Endothelial cell of umbilical vein (primary cell): ENCODE measurements around the gene CAMTA1. TPM values are rescaled to one million over a fixed set of nuclear protein-coding genes. Genes with fewer than 3 reads are reported as not detected.

Source experiments
- BruUV-seq: library from RNA; stranded (reverse); fragments of 400-500 nt; replicated peaks from 2 replicates; lab custom pipeline; 2021; lab: Mats Ljungman, UMichigan
- CTCF ChIA-PET: fragments of 300-600, 350-600 bp; sonication (Branson Sonifier 250); formaldehyde crosslinking; loops from one replicate; lab custom pipeline; 2021; ENCODE audit warnings: antibody characterized with exemption, inconsistent platforms; lab: Charles Lee
- POLR2A ChIA-PET: fragments of 300-600, 350-600 bp; sonication (Branson Sonifier 250); formaldehyde crosslinking; loops from one replicate; lab custom pipeline; 2021; ENCODE audit warnings: antibody characterized with exemption, inconsistent platforms; lab: Charles Lee
- DNase-seq: peaks from one replicate; pipeline ENCODE4 v3.0.0-alpha.2; 2011; ENCODE audit warnings: low read depth, low spot score
- FAIRE-seq: peaks from 2 replicates; lab custom pipeline; 2011; peaks lifted over from hg19 to GRCh38; lab: Jason Lieb, UNC
- H2AFZ ChIP-seq: 2 replicates; pipeline ENCODE4 v1.6.0; 2012; ENCODE audit warnings: low read depth, low read length, control low read depth, inconsistent platforms
- H3K27ac ChIP-seq: 2 replicates; pipeline ENCODE4 v1.5.1; 2011; ENCODE audit warnings: low read depth, mild to moderate bottlenecking, control low read depth, low read length, moderate library complexity; ENCODE audit not compliant: insufficient read depth
- H3K27me3 ChIP-seq, 2 experiments: 2 replicates each; pipeline versions ENCODE4 v1.6.0 to v1.6.1; 2011; ENCODE audit warnings: low read length in 2 of 2, mixed read lengths in 1 of 2; ENCODE audit not compliant: control insufficient read depth in 2 of 2, insufficient read depth in 2 of 2
- H3K36me3 ChIP-seq, 2 experiments: 2 replicates in 1 of 2; 3 replicates in 1 of 2; pipeline ENCODE4 v1.5.1; 2011; ENCODE audit warnings: low read length in 2 of 2, mild to moderate bottlenecking in 1 of 2, moderate library complexity in 1 of 2; ENCODE audit not compliant: control insufficient read depth in 2 of 2, insufficient read depth in 2 of 2; ENCODE audit errors: extremely low read depth in 1 of 2
- H3K4me1 ChIP-seq: 3 replicates; pipeline ENCODE4 v1.5.1; 2011; ENCODE audit warnings: mild to moderate bottlenecking, low read length; ENCODE audit not compliant: control insufficient read depth, insufficient read depth; ENCODE audit errors: extremely low read depth
- H3K4me2 ChIP-seq: 2 replicates; pipeline ENCODE4 v1.6.1; 2011; ENCODE audit warnings: low read length, control low read depth, mixed read lengths; ENCODE audit not compliant: insufficient read depth
- H3K4me3 ChIP-seq, 3 experiments: fragments of 200-600 bp in 1 of 3; sonication (generic), shearing (Covaris generic) in 1 of 3; replicated peaks in 1 of 3; 2 replicates each; pipeline ENCODE4 v1.5.1; 2011 to 2016; ENCODE audit warnings: control low read depth in 3 of 3, low read length in 3 of 3, mild to moderate bottlenecking in 2 of 3, inconsistent platforms in 1 of 3, low read depth in 1 of 3, moderate library complexity in 1 of 3; ENCODE audit not compliant: insufficient read depth in 1 of 3
- H3K79me2 ChIP-seq: 2 replicates; pipeline ENCODE4 v1.6.0; 2012; ENCODE audit warnings: low read length, inconsistent platforms; ENCODE audit not compliant: control insufficient read depth, insufficient read depth
- H3K9ac ChIP-seq: replicated peaks from 2 replicates; pipeline ENCODE3; 2011; ENCODE audit warnings: low read length, control low read depth; ENCODE audit not compliant: insufficient read depth; ENCODE audit errors: extremely low read depth
- H3K9me1 ChIP-seq: replicated peaks from 3 replicates; pipeline ENCODE4 v1.6.0; 2011; ENCODE audit warnings: mild to moderate bottlenecking, low read length; ENCODE audit not compliant: control insufficient read depth, insufficient read depth; ENCODE audit errors: extremely low read depth
- H3K9me3 ChIP-seq: replicated peaks from 2 replicates; pipeline ENCODE4 v1.5.1; 2012; ENCODE audit warnings: low read length, inconsistent platforms; ENCODE audit not compliant: control insufficient read depth, insufficient read depth
- H4K20me1 ChIP-seq: replicated peaks from 2 replicates; pipeline ENCODE3; 2011; ENCODE audit warnings: mild to moderate bottlenecking, low read length; ENCODE audit not compliant: control insufficient read depth, insufficient read depth; ENCODE audit errors: extremely low read depth
- EZH2 ChIP-seq: IDR thresholded peaks from 2 replicates; pipeline ENCODE4 v1.6.1; 2012; ENCODE audit warnings: borderline replicate concordance, low read depth, mild to moderate bottlenecking, moderate library complexity, low read length, inconsistent platforms; ENCODE audit not compliant: severe bottlenecking
- JUN ChIP-seq: IDR thresholded peaks from 2 replicates; pipeline ENCODE4 v1.6.1; 2011; ENCODE audit warnings: borderline replicate concordance, low read depth; ENCODE audit not compliant: insufficient read length, insufficient read depth
- dilution Hi-C: fragments of 300-500 bp; cut with MboI; formaldehyde crosslinking; loops from one replicate; pipeline ENCODE4 v1.15.0; 2019; ENCODE audit warnings: low sequenced_read_pairs; ENCODE audit not compliant: extremely low pct_ligation_motif_present
- intact Hi-C: fragments of 100-400 bp; cut with micrococcal nuclease; formaldehyde crosslinking; loops from one replicate; pipeline ENCODE4 v1.10.0; 2022
- polyA plus RNA-seq, 4 experiments: library from polyadenylated mRNA; depleted of rRNA in 3 of 4; stranded (reverse) in 3 of 4; unstranded in 1 of 4; fragments of >200 nt; gene quantifications; 2 replicates each; pipeline versions ENCODE4 v1.2.1 to v1.2.3, GENCODE V29; 2011 to 2012; ENCODE audit warnings: missing spikeins in 1 of 4
- total RNA-seq: library from RNA; stranded (reverse); gene quantifications from 2 replicates; pipeline ENCODE4 v1.2.3, GENCODE V29; 2021
- TF ChIP-seq, protein P1 (sequence below), 2 donors: IDR thresholded peaks; 1 replicate in 1 of 2; 2 replicates in 1 of 2; pipeline ENCODE4 v1.5.1; 2011; ENCODE audit warnings: low read length in 2 of 2, mild to moderate bottlenecking in 2 of 2, moderate library complexity in 2 of 2, control low read depth in 1 of 2, inconsistent platforms in 1 of 2, low read depth in 1 of 2; ENCODE audit not compliant: insufficient read depth in 1 of 2; ENCODE audit errors: extremely low read depth in 1 of 2
- TF ChIP-seq, protein P2 (sequence below): IDR thresholded peaks from 2 replicates; pipeline ENCODE4 v1.6.1; 2011; ENCODE audit not compliant: insufficient read depth, insufficient read length

The CAMTA1 gene
- total and polyA plus RNA-seq, 2 donors (not counting 3 experiments of a cell fraction or from before 2014, with no cell fraction given) = 50.8 to 92.7 TPM

DNA sequence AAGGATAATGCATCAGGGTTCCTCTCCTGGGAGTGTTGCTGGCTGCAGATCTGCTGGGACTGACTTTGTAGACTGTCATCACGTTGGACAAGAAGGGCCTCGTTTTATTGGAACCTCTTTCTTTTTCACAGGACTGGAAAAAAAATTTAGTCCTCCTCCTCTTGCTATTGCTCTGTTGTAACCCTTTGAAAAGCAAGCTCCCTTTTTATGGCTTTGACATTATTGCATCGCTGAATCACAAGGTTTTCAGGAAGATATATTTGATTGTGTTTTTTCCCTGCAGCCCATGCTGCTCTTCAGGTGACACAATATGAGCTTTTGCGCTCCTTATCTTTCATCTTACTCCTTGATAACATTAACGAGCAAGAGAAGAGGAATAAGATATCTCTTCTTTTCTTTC, 290.9 kb downstream of the CAMTA1 start:
- POLR2A ChIA-PET = no interaction called here
- intact Hi-C loops = no loop called here
- CTCF ChIA-PET = interaction anchor here (1.6 kb wide), 1 partner anchor 33 kb away, joined by 5 read pairs; no protein-coding TSS in a partner anchor
- Histone ChIP-seq H3K9ac (no peak overlapping the region), H3K4me1 (no peaks in the 10 kb centered on the region), H2AFZ (no peak overlapping the region), H3K9me3 (no peaks in the 10 kb centered on the region), H3K36me3 (no peaks in the 10 kb centered on the region), H3K4me3 (no peak overlapping the region), H3K27me3 (no peaks in the 10 kb centered on the region), H3K79me2 (no peaks in the 10 kb centered on the region), H3K4me2 (no peak overlapping the region), H4K20me1 (no peaks in the 10 kb centered on the region), H3K9me1 (no peaks in the 10 kb centered on the region), H3K27ac (no peak overlapping the region)
- no peak for FAIRE-seq
- TF ChIP-seq, protein P1, sequence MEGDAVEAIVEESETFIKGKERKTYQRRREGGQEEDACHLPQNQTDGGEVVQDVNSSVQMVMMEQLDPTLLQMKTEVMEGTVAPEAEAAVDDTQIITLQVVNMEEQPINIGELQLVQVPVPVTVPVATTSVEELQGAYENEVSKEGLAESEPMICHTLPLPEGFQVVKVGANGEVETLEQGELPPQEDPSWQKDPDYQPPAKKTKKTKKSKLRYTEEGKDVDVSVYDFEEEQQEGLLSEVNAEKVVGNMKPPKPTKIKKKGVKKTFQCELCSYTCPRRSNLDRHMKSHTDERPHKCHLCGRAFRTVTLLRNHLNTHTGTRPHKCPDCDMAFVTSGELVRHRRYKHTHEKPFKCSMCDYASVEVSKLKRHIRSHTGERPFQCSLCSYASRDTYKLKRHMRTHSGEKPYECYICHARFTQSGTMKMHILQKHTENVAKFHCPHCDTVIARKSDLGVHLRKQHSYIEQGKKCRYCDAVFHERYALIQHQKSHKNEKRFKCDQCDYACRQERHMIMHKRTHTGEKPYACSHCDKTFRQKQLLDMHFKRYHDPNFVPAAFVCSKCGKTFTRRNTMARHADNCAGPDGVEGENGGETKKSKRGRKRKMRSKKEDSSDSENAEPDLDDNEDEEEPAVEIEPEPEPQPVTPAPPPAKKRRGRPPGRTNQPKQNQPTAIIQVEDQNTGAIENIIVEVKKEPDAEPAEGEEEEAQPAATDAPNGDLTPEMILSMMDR (IDR thresholded peaks at IDR 0.05; ENCODE audit: extremely low read depth in 1 of 2, insufficient read depth in 1 of 2, low read depth in 1 of 2, low read length in 2 of 2) = no peak
- TF ChIP-seq, protein P2, sequence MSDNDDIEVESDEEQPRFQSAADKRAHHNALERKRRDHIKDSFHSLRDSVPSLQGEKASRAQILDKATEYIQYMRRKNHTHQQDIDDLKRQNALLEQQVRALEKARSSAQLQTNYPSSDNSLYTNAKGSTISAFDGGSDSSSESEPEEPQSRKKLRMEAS = no peak
- TF ChIP-seq JUN = no peak
- no peak for DNase-seq
- dilution Hi-C loops = no loop called here
- no TSS peak for BruUV-seq

DNA sequence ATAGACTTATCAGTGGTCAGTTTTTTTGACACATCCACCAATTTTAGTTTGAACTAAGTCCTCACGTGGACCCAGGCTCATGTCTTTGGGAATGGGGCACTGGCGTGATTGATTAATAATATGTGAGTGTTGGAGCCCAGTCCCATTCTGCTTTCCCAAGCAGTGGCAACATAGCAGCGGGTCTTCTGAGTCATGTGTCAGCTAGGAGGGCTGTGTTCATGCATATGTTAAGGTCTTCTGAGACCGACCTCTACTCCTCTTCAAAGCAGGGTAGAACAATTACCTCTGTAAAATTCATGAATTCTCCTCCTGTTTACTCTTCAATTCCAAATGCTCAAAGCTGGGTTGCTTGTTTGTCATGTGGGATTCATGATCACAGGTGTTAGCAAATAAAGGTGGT, 291.3 kb downstream of the CAMTA1 start:
- TF ChIP-seq EZH2 = no peak
- dilution Hi-C loops = no loop called here
- H3K4me1 ChIP-seq = no peaks in the 10 kb centered on the region
- BruUV-seq = no TSS peak
- no peak overlapping the region for H3K9ac ChIP-seq
- H3K9me1 ChIP-seq = no peaks in the 10 kb centered on the region
- DNase-seq (no peak), FAIRE-seq (no peak)
- H3K9me3 ChIP-seq = no peaks in the 10 kb centered on the region
- H3K4me2 ChIP-seq = no peak overlapping the region
- H3K79me2 ChIP-seq = no peaks in the 10 kb centered on the region
- no peak overlapping the region for H3K4me3 ChIP-seq
- intact Hi-C loops = no loop called here
- H3K36me3 ChIP-seq = no peaks in the 10 kb centered on the region
- H3K27ac ChIP-seq = no peak overlapping the region
- POLR2A ChIA-PET = no interaction called here
- CTCF ChIA-PET = interaction anchor here (1.6 kb wide), 1 partner anchor 34 kb away, joined by 5 read pairs; no protein-coding TSS in a partner anchor
- H3K27me3 ChIP-seq = no peaks in the 10 kb centered on the region
- H2AFZ ChIP-seq = no peak overlapping the region
- H4K20me1 ChIP-seq = no peaks in the 10 kb centered on the region
